ENCODE data around the gene KMT2E. TPM values are rescaled to one million over a fixed set of nuclear protein-coding genes. Genes with fewer than 3 reads are reported as not detected.

The KMT2E gene
- total and polyA plus RNA-seq, 2 experiments from 2014 or later, result 30.7 to 63.5 TPM

DNA sequence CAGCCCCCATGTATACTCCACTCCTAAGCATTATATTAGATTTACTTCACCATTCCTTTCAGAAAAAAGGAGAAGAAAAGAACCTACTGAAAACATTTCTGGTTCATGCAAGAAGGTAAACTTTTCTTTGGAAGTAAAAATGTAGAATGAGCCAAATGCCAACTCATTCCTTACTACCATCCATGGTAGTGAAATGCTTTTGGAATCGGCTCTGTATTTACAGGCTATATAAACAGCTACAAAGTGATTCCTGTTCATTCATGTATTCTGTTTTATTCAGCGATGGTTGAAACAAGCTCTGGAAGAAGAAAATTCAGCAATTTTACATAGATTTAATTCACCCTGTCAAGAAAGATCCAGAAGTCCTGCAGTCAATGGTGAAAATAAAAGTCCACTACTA, 91.6 kb downstream of the KMT2E start:
- Histone ChIP-seq H3K9me3 (ENCODE audit: low read depth) (no peaks in the 10 kb centered on the region), H3K79me2 (ENCODE audit: insufficient read depth) (peaks cover 60% of the 10 kb centered on the region), H3K9ac (no peak overlapping the region), H3K9me2 (ENCODE audit: insufficient read depth) (no peaks in the 10 kb centered on the region), H3K27ac (no peak overlapping the region), H3K27me3 (replicated peaks; ENCODE audit: insufficient read depth) (no peaks in the 10 kb centered on the region), H2AFZ (no peak overlapping the region), H3K4me1 (ENCODE audit: insufficient read depth) (no peaks in the 10 kb centered on the region; the same call in 1 of the 2 replicates), H4K20me1 (ENCODE audit: insufficient read depth) (no peaks in the 10 kb centered on the region), H3K4me2 (ENCODE audit: unreplicated experiment) (no peak overlapping the region), H3K4me3 (no peak overlapping the region), H3K36me3 (ENCODE audit: low read depth) (peaks cover 90% of the 10 kb centered on the region), H3F3A (ENCODE audit: insufficient read depth) (peaks cover 67% of the 10 kb centered on the region)
- in situ Hi-C loops (cut with MboI), result no loop called here
- WGBS, 2 experiments (ENCODE audit: low coverage in 1 of 2, low lambda C conversion rate in 2 of 2, missing lambda C conversion rate in 2 of 2), result 96 to 100% methylated on average over 2 of the region's 2 CpGs
- TF ChIP-seq EZH2 (IDR thresholded peaks at IDR 0.05; ENCODE audit: insufficient read depth, poor library complexity, severe bottlenecking), result no peak
- no peak for TF ChIP-seq EZH2phosphoT487 (IDR thresholded peaks at IDR 0.05; ENCODE audit: insufficient read depth, low read depth)
- DNase-seq, result no peak

DNA sequence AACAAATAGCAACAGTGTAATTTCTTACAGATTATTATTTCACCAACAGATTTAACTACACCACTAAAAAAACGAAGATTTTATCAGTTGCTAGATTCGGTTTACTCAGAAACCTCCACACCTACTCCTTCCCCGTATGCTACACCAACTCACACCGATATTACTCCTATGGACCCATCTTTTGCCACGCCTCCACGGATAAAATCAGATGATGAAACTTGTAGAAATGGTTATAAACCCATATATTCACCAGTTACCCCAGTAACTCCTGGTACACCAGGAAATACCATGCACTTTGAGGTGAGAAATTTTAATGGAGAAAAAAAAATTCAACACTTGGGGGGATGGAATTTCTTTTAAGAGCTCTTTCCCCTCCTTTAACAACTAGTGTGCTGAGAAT, 92.5 kb downstream of the KMT2E start:
- Histone ChIP-seq H3K9ac (no peak overlapping the region), H3K4me1 (ENCODE audit: insufficient read depth) (no peaks in the 10 kb centered on the region; the same call in 1 of the 2 replicates), H3K9me2 (ENCODE audit: insufficient read depth) (no peaks in the 10 kb centered on the region), H3K9me3 (ENCODE audit: low read depth) (no peaks in the 10 kb centered on the region), H3K4me3 (no peak overlapping the region), H3F3A (ENCODE audit: insufficient read depth) (peaks cover 76% of the 10 kb centered on the region), H3K36me3 (ENCODE audit: low read depth) (peaks cover 93% of the 10 kb centered on the region), H2AFZ (no peak overlapping the region), H3K27me3 (replicated peaks; ENCODE audit: insufficient read depth) (no peaks in the 10 kb centered on the region), H4K20me1 (ENCODE audit: insufficient read depth) (no peaks in the 10 kb centered on the region), H3K4me2 (ENCODE audit: unreplicated experiment) (no peak overlapping the region), H3K79me2 (ENCODE audit: insufficient read depth) (peaks cover 58% of the 10 kb centered on the region), H3K27ac (no peak overlapping the region)
- WGBS, 2 experiments (ENCODE audit: low coverage in 1 of 2, low lambda C conversion rate in 2 of 2, missing lambda C conversion rate in 2 of 2), result 83 to 88% methylated on average over 6 of the region's 6 CpGs
- in situ Hi-C loops (cut with MboI), result no loop called here
- TF ChIP-seq EZH2 (IDR thresholded peaks at IDR 0.05; ENCODE audit: insufficient read depth, poor library complexity, severe bottlenecking) (no peak), EZH2phosphoT487 (IDR thresholded peaks at IDR 0.05; ENCODE audit: insufficient read depth, low read depth) (no peak)
- no peak for DNase-seq

DNA sequence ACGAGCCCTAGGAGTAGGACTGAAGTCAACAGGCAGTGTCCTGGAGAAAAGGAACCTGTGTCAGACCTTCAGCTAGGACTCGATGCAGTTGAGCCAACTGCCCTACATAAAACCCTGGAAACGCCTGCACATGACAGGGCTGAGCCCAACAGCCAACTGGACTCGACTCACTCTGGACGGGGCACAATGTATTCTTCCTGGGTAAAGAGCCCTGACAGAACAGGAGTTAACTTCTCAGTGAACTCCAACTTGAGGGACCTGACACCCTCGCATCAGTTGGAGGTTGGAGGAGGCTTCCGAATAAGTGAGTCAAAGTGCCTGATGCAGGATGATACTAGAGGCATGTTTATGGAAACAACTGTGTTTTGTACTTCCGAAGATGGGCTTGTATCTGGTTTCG, 93.5 kb downstream of the KMT2E start:
- whole genome bisulfite sequencing, 2 experiments (ENCODE audit: low coverage in 1 of 2, low lambda C conversion rate in 2 of 2, missing lambda C conversion rate in 2 of 2), result 69 to 76% methylated on average over 9 of the region's 9 CpGs
- H3K4me2 ChIP-seq (ENCODE audit: unreplicated experiment), result no peak overlapping the region
- in situ Hi-C loops (cut with MboI), result no loop called here
- no peaks in the 10 kb centered on the region for H3K9me3 ChIP-seq (ENCODE audit: low read depth)
- H3K27me3 ChIP-seq (replicated peaks; ENCODE audit: insufficient read depth), result no peaks in the 10 kb centered on the region
- H3K4me1 ChIP-seq (ENCODE audit: insufficient read depth), result no peaks in the 10 kb centered on the region; the same call in 1 of the 2 replicates
- H3K4me3 ChIP-seq, result no peak overlapping the region
- H3K79me2 ChIP-seq (ENCODE audit: insufficient read depth), result peaks cover 50% of the 10 kb centered on the region
- no peak overlapping the region for H3K27ac ChIP-seq
- H3K36me3 ChIP-seq (ENCODE audit: low read depth), result peaks cover 92% of the 10 kb centered on the region
- no peaks in the 10 kb centered on the region for H3K9me2 ChIP-seq (ENCODE audit: insufficient read depth)
- DNase-seq, result no peak
- H2AFZ ChIP-seq, result no peak overlapping the region
- TF ChIP-seq EZH2phosphoT487 (IDR thresholded peaks at IDR 0.05; ENCODE audit: insufficient read depth, low read depth), result no peak
- TF ChIP-seq EZH2 (IDR thresholded peaks at IDR 0.05; ENCODE audit: insufficient read depth, poor library complexity, severe bottlenecking), result no peak
- no peaks in the 10 kb centered on the region for H4K20me1 ChIP-seq (ENCODE audit: insufficient read depth)
- H3K9ac ChIP-seq, result no peak overlapping the region
- H3F3A ChIP-seq (ENCODE audit: insufficient read depth), result peaks cover 84% of the 10 kb centered on the region

DNA sequence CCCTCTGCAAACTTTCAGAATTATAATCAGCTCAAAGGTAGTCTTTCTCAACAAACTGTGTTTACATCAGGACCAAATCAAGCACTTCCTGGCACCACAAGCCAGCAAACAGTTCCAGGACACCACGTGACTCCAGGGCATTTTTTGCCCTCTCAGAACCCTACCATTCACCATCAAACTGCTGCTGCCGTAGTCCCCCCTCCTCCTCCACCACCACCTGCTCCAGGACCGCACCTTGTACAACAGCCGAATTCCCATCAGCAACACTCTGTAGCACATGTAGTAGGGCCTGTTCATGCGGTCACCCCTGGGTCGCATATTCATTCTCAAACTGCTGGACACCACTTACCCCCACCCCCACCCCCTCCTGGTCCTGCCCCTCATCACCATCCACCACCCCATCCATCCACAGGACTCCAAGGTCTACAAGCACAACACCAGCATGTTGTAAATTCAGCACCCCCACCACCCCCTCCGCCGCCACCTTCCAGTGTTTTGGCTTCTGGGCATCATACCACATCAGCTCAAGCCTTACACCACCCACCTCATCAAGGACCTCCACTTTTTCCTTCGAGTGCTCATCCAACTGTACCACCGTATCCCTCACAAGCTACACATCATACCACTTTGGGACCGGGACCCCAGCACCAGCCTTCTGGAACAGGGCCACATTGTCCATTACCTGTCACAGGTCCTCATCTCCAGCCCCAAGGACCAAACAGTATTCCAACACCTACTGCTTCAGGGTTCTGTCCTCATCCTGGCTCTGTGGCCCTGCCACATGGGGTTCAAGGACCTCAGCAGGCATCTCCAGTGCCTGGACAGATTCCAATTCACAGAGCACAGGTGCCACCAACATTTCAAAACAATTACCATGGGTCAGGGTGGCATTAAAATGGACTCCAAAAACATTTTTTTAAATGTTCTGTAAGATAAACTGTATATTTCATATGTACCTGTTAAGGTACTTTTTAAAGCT, 98.7 kb downstream of the KMT2E start:
- Histone ChIP-seq H3K4me3 (no peak overlapping the region), H4K20me1 (ENCODE audit: insufficient read depth) (no peaks in the 10 kb centered on the region), H3K4me1 (ENCODE audit: insufficient read depth) (no peaks in the 10 kb centered on the region), H3K9ac (no peak overlapping the region), H3K9me2 (ENCODE audit: insufficient read depth) (no peaks in the 10 kb centered on the region), H3F3A (ENCODE audit: insufficient read depth) (peaks cover 91% of the 10 kb centered on the region), H3K79me2 (ENCODE audit: insufficient read depth) (peaks cover 24% of the 10 kb centered on the region), H3K36me3 (ENCODE audit: low read depth) (peaks cover 69% of the 10 kb centered on the region), H3K4me2 (ENCODE audit: unreplicated experiment) (no peak overlapping the region), H3K9me3 (ENCODE audit: low read depth) (no peaks in the 10 kb centered on the region), H2AFZ (no peak overlapping the region), H3K27me3 (replicated peaks; ENCODE audit: insufficient read depth) (no peaks in the 10 kb centered on the region), H3K27ac (no peak overlapping the region)
- TF ChIP-seq EZH2phosphoT487 (IDR thresholded peaks at IDR 0.05; ENCODE audit: insufficient read depth, low read depth), result no peak
- no peak for TF ChIP-seq EZH2 (IDR thresholded peaks at IDR 0.05; ENCODE audit: insufficient read depth, poor library complexity, severe bottlenecking)
- in situ Hi-C loops (cut with MboI), result no loop called here
- DNase-seq, result no peak
- 93 to 97% methylated on average over 9 to 11 of the region's 11 CpGs for WGBS, 2 experiments (ENCODE audit: low coverage in 1 of 2, low lambda C conversion rate in 2 of 2, missing lambda C conversion rate in 2 of 2)

Data from GM23248 (cell line).